Measurements from ENCODE around the gene MTA2. TPM values are rescaled to one million over a fixed set of nuclear protein-coding genes. Genes with fewer than 3 reads are reported as not detected.

Gene MTA2
- total RNA-seq, 1 donor from 2014 or later = 136 TPM

- H3K4me3 ChIP-seq (ENCODE audit: low read depth, low read length) = peak overlapping the region; percentile 95
- DNase-seq (ENCODE audit: low read depth) = no peak
- H3K36me3 ChIP-seq (ENCODE audit: control insufficient read depth, insufficient read depth, low read length) = no peaks in the 10 kb centered on the region
- H3K27me3 ChIP-seq (ENCODE audit: control insufficient read depth, insufficient read depth, low read length) = no peaks in the 10 kb centered on the region
- TF ChIP-seq, protein P1, sequence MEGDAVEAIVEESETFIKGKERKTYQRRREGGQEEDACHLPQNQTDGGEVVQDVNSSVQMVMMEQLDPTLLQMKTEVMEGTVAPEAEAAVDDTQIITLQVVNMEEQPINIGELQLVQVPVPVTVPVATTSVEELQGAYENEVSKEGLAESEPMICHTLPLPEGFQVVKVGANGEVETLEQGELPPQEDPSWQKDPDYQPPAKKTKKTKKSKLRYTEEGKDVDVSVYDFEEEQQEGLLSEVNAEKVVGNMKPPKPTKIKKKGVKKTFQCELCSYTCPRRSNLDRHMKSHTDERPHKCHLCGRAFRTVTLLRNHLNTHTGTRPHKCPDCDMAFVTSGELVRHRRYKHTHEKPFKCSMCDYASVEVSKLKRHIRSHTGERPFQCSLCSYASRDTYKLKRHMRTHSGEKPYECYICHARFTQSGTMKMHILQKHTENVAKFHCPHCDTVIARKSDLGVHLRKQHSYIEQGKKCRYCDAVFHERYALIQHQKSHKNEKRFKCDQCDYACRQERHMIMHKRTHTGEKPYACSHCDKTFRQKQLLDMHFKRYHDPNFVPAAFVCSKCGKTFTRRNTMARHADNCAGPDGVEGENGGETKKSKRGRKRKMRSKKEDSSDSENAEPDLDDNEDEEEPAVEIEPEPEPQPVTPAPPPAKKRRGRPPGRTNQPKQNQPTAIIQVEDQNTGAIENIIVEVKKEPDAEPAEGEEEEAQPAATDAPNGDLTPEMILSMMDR (IDR thresholded peaks at IDR 0.05; ENCODE audit: insufficient read depth, low read length, poor library complexity, severe bottlenecking) = no peak
Observed at GRCh38 chr11:62544581-62545436, 56.9 kb downstream of the MTA2 start.

DNA sequence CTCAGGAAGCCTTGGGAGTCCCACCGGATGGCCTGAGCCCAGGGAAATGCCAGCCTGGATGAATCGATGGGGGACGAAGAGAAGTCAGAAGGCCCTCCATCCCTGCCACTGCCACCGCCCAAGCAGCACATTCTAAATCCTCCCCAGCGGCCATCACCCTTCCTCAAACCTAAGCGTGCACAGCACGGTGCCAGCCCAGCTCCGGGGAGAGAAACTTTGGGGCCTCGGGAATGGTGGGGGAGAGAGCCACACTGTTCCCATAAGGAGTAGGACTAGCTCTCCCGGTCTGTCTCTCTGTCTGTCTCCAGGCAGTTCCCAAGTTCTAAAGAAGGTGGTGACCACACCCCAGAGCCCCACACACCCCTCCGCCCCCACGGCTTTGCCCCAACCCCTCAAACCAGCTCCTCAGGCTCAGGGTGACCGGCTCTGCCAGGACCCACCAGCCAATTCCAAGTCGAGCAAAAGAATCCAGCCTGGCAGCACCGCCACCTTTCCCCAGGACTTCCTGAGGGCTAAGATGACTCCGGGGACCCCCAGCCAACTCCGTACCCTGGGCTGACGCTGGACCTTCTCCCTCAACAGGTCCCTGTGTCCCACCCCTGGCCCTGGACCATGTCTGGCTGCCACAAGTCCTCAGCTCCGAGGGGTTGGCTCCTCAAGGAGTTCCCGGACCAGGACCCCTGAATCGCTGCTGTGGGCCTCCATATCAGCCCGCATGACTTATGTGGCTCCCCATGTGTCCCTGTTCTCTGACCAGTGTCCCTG, 57.8 kb downstream of the MTA2 start:
- no peak for DNase-seq (ENCODE audit: low read depth)
- TF ChIP-seq, protein P1 (IDR thresholded peaks at IDR 0.05; ENCODE audit: insufficient read depth, low read length, poor library complexity, severe bottlenecking) = no peak
- H3K36me3 ChIP-seq (ENCODE audit: control insufficient read depth, insufficient read depth, low read length) = no peaks in the 10 kb centered on the region
- peak overlapping the region; percentile 95 for H3K4me3 ChIP-seq (ENCODE audit: low read depth, low read length)
- H3K27me3 ChIP-seq (ENCODE audit: control insufficient read depth, insufficient read depth, low read length) = no peaks in the 10 kb centered on the region

Other genes with a start within 250 kb of the MTA2 start
- not detected in 2 replicates for gene SCGB1A1, start 182.8 kb downstream of the MTA2 start, total RNA-seq
- gene AHNAK, start 55.1 kb downstream of the MTA2 start, total RNA-seq = 224 and 226 TPM in 2 replicates
- 2,411 and 2,583 TPM in 2 replicates for gene EEF1G, start 28.0 kb downstream of the MTA2 start, total RNA-seq
- 15.0 and 15.2 TPM in 2 replicates for gene TUT1, start 10.3 kb downstream of the MTA2 start, total RNA-seq
- gene EML3, start 10.9 kb upstream of the MTA2 start, total RNA-seq = 20.9 and 21.1 TPM in 2 replicates
- gene ROM1, start 11.4 kb upstream of the MTA2 start, total RNA-seq = 0.55 and 1.4 TPM in 2 replicates
- gene B3GAT3, start 20.1 kb upstream of the MTA2 start, total RNA-seq = 68.7 and 80.8 TPM in 2 replicates
- 271 and 300 TPM in 2 replicates for gene GANAB, start 44.7 kb upstream of the MTA2 start, total RNA-seq
- 26.9 and 36.4 TPM in 2 replicates for gene INTS5, start 51.4 kb upstream of the MTA2 start, total RNA-seq
- gene C11orf98, start 63.3 kb upstream of the MTA2 start, total RNA-seq = 64.8 and 76.5 TPM in 2 replicates
- gene CSKMT, start 63.4 kb upstream of the MTA2 start, total RNA-seq = 3.4 and 4.0 TPM in 2 replicates
- gene UQCC3, start 69.8 kb upstream of the MTA2 start, total RNA-seq = 8.0 and 8.1 TPM in 2 replicates
- gene LBHD1, start 70.4 kb upstream of the MTA2 start, total RNA-seq = 4.1 and 4.6 TPM in 2 replicates
- 289 and 321 TPM in 2 replicates for gene UBXN1, start 77.2 kb upstream of the MTA2 start, total RNA-seq
- 0.25 TPM in 1 of 2 replicates, not detected in the other for gene LRRN4CL, start 87.7 kb upstream of the MTA2 start, total RNA-seq
- gene BSCL2, start 105.6 kb upstream of the MTA2 start, total RNA-seq = 45.2 and 56.1 TPM in 2 replicates
- gene GNG3, start 105.8 kb upstream of the MTA2 start, total RNA-seq = not detected in 2 replicates
- gene HNRNPUL2, start 125.6 kb upstream of the MTA2 start, total RNA-seq = 12.8 and 14.3 TPM in 2 replicates
- 37.5 and 38.6 TPM in 2 replicates for gene TTC9C, start 126.6 kb upstream of the MTA2 start, total RNA-seq
- gene ZBTB3, start 152.3 kb upstream of the MTA2 start, total RNA-seq = 17.3 and 18.8 TPM in 2 replicates
- gene POLR2G, start 159.7 kb upstream of the MTA2 start, total RNA-seq = 98.3 and 120 TPM in 2 replicates
- gene TAF6L, start 169.5 kb upstream of the MTA2 start, total RNA-seq = 19.4 and 29.1 TPM in 2 replicates
- gene TMEM179B, start 185.5 kb upstream of the MTA2 start, total RNA-seq = 66.7 and 72.5 TPM in 2 replicates
- 32.8 and 41.3 TPM in 2 replicates for gene TMEM223, start 190.1 kb upstream of the MTA2 start, total RNA-seq
- 40.9 and 41.4 TPM in 2 replicates for gene NXF1, start 203.6 kb upstream of the MTA2 start, total RNA-seq
- 30.2 and 34.3 TPM in 2 replicates for gene STX5, start 230.2 kb upstream of the MTA2 start, total RNA-seq
- not detected in 2 replicates for gene TEX54, start 231.0 kb upstream of the MTA2 start, total RNA-seq
- 90.2 and 92.8 TPM in 2 replicates for gene WDR74, start 237.7 kb upstream of the MTA2 start, total RNA-seq

Data from kidney epithelial cell (primary cell).